Measurements from ENCODE around the gene DDAH1. TPM values are rescaled to one million over a fixed set of nuclear protein-coding genes. Genes with fewer than 3 reads are reported as not detected.
A peak's percentile ranks its signal among the peaks of the same experiment; 100 is the strongest.

Gene DDAH1
- total and polyA plus RNA-seq, 4 donors, result 25.8 to 42.7 (median 31.7) TPM

DNA sequence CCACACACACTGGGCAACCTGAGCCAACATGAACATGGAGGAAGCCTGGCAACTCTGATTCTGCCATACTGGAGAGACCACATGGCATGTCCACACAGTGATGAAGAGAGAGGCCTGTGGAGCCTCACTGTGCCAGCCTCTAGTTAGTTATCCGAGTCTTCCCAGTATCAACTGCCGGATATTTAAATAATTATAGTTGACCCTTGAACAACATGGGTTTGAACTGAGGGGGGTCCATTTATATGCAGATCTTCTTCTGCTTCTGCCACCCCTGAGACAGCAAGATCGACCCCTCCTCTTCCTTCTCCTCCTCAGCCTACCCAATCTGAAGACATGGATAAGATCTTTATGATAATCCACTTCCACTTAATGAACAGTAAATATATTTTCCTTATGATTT lies 27.8 kb downstream of the DDAH1 start:
- H3K9ac ChIP-seq (ENCODE audit: low read depth in 1 of 2, low read length in 2 of 2), result no peak overlapping the region
- no peaks in the 10 kb centered on the region for H3K9me3 ChIP-seq (ENCODE audit: control insufficient read depth in 4 of 4, low read length in 3 of 4)
- DNase-seq (ENCODE audit: low spot score), result no peak
- H3K27ac ChIP-seq (ENCODE audit: low read depth in 1 of 2, low read length in 2 of 2), result peak overlapping the region in 1 of 2 donors; percentile 45
- H3K36me3 ChIP-seq (ENCODE audit: control insufficient read depth in 4 of 4, insufficient read depth in 3 of 4, low read depth in 1 of 4, low read length in 3 of 4), result no peaks in the 10 kb centered on the region
- no peak for TF ChIP-seq EGR1 (IDR thresholded peaks at IDR 0.05; ENCODE audit: low read depth in 2 of 2)
- TF ChIP-seq SP1 (IDR thresholded peaks at IDR 0.05), result no peak
- TF ChIP-seq FOXA2 (IDR thresholded peaks at IDR 0.05), result no peak
- TF ChIP-seq RXRA (IDR thresholded peaks at IDR 0.05), result no peak
- TF ChIP-seq NR2F2 (IDR thresholded peaks at IDR 0.05), result no peak
- TF ChIP-seq, protein P1, sequence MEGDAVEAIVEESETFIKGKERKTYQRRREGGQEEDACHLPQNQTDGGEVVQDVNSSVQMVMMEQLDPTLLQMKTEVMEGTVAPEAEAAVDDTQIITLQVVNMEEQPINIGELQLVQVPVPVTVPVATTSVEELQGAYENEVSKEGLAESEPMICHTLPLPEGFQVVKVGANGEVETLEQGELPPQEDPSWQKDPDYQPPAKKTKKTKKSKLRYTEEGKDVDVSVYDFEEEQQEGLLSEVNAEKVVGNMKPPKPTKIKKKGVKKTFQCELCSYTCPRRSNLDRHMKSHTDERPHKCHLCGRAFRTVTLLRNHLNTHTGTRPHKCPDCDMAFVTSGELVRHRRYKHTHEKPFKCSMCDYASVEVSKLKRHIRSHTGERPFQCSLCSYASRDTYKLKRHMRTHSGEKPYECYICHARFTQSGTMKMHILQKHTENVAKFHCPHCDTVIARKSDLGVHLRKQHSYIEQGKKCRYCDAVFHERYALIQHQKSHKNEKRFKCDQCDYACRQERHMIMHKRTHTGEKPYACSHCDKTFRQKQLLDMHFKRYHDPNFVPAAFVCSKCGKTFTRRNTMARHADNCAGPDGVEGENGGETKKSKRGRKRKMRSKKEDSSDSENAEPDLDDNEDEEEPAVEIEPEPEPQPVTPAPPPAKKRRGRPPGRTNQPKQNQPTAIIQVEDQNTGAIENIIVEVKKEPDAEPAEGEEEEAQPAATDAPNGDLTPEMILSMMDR (IDR thresholded peaks at IDR 0.05; ENCODE audit: low read depth, low read length, missing input control), result no peak
- TF ChIP-seq, protein P2, sequence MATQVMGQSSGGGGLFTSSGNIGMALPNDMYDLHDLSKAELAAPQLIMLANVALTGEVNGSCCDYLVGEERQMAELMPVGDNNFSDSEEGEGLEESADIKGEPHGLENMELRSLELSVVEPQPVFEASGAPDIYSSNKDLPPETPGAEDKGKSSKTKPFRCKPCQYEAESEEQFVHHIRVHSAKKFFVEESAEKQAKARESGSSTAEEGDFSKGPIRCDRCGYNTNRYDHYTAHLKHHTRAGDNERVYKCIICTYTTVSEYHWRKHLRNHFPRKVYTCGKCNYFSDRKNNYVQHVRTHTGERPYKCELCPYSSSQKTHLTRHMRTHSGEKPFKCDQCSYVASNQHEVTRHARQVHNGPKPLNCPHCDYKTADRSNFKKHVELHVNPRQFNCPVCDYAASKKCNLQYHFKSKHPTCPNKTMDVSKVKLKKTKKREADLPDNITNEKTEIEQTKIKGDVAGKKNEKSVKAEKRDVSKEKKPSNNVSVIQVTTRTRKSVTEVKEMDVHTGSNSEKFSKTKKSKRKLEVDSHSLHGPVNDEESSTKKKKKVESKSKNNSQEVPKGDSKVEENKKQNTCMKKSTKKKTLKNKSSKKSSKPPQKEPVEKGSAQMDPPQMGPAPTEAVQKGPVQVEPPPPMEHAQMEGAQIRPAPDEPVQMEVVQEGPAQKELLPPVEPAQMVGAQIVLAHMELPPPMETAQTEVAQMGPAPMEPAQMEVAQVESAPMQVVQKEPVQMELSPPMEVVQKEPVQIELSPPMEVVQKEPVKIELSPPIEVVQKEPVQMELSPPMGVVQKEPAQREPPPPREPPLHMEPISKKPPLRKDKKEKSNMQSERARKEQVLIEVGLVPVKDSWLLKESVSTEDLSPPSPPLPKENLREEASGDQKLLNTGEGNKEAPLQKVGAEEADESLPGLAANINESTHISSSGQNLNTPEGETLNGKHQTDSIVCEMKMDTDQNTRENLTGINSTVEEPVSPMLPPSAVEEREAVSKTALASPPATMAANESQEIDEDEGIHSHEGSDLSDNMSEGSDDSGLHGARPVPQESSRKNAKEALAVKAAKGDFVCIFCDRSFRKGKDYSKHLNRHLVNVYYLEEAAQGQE (IDR thresholded peaks at IDR 0.05), result no peak
- no peak for TF ChIP-seq RAD21 (IDR thresholded peaks at IDR 0.05)
- TF ChIP-seq JUND (IDR thresholded peaks at IDR 0.05), result no peak
- no peak for TF ChIP-seq GABPA (IDR thresholded peaks at IDR 0.05 in 1 of 2, conservative IDR thresholded peaks at IDR 0.05 in 1 of 2)
- 95% methylated on average over 3 of the region's 3 CpGs for WGBS
- no peaks in the 10 kb centered on the region for H3K27me3 ChIP-seq (ENCODE audit: control insufficient read depth in 4 of 4, insufficient read depth in 4 of 4, low read length in 3 of 4)
- H3K4me1 ChIP-seq (ENCODE audit: control insufficient read depth in 4 of 4, insufficient read depth in 4 of 4, low read length in 3 of 4), result peaks cover 4 to 13% (median 12%) of the 10 kb centered on the region in 4 donors
- H3K4me3 ChIP-seq (ENCODE audit: low read depth in 1 of 3, low read length in 3 of 3), result no peak overlapping the region

DNA sequence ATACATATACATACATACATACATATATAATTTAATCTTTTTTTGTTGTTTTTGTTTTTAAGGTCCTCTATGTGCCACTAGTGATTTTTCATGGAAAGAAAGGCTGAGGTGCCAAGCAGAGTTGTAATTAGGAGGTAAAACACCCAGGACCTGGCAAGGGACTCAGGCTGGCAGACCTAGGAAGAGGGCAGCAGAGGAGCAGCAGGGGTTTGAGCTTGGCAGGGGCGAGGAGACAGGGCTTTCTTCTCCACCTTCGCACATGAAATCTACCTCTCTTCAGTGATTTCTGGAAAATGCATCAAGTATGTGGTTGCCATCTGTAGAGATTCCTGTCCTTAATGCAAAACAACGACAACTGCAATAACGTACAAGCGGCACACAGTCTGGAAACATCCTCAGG lies 31.9 kb downstream of the DDAH1 start:
- DNase-seq (ENCODE audit: low spot score), result no peak
- H3K4me3 ChIP-seq (ENCODE audit: low read depth in 1 of 3, low read length in 3 of 3), result no peak overlapping the region
- H3K4me1 ChIP-seq (ENCODE audit: control insufficient read depth in 4 of 4, insufficient read depth in 4 of 4, low read length in 3 of 4), result peaks cover 3 to 7% (median 3%) of the 10 kb centered on the region in 4 donors
- H3K27ac ChIP-seq (ENCODE audit: low read depth in 1 of 2, low read length in 2 of 2), result no peak overlapping the region
- no peaks in the 10 kb centered on the region for H3K9me3 ChIP-seq (ENCODE audit: control insufficient read depth in 4 of 4, low read length in 3 of 4)
- WGBS, result 97% methylated on average over 5 of the region's 5 CpGs
- H3K9ac ChIP-seq (ENCODE audit: low read depth in 1 of 2, low read length in 2 of 2), result no peak overlapping the region
- no peaks in the 10 kb centered on the region for H3K27me3 ChIP-seq (ENCODE audit: control insufficient read depth in 4 of 4, insufficient read depth in 4 of 4, low read length in 3 of 4)
- no peak for TF ChIP-seq FOXA2 (IDR thresholded peaks at IDR 0.05)
- no peak for TF ChIP-seq YY1 (IDR thresholded peaks at IDR 0.05)
- H3K36me3 ChIP-seq (ENCODE audit: control insufficient read depth in 4 of 4, insufficient read depth in 3 of 4, low read depth in 1 of 4, low read length in 3 of 4), result no peaks in the 10 kb centered on the region

DNA sequence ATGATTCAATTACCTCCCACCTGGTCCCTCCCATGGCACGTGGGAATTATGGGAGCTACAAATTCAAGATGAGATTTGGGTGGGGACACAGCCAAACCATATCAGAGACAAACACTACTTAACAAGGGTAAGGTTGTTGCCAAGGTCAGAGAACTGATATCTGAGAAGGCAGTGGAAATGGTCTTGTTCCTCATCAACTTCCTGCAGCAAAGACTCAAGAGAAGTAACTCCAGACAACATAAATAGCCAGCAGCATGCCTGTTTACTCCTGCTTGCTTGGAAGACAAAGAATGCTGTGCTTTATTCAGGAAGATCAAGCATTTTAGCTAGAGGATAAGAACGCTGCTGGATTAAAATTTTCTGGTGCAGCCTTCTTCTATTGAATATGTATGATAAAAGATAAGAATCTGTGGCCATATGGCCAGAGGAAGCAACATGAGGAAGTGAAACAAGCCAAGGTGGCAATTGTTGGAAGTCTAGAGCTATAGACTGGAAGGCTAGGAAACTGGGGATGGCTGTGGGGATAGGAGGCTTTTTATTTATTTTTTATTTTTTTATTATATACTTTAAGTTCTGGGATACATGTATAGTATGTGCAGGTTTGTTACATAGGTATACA lies 36.4 kb downstream of the DDAH1 start:
- H3K27me3 ChIP-seq (ENCODE audit: control insufficient read depth in 4 of 4, insufficient read depth in 4 of 4, low read length in 3 of 4), result no peaks in the 10 kb centered on the region
- H3K9me3 ChIP-seq (ENCODE audit: control insufficient read depth in 4 of 4, low read length in 3 of 4), result no peaks in the 10 kb centered on the region
- DNase-seq (ENCODE audit: low spot score), result no peak
- no peaks in the 10 kb centered on the region for H3K36me3 ChIP-seq (ENCODE audit: control insufficient read depth in 4 of 4, insufficient read depth in 3 of 4, low read depth in 1 of 4, low read length in 3 of 4)
- WGBS, result 79% methylated on average over 2 of the region's 2 CpGs
- no peak overlapping the region for H3K9ac ChIP-seq (ENCODE audit: low read depth in 1 of 2, low read length in 2 of 2)
- H3K4me3 ChIP-seq (ENCODE audit: low read depth in 1 of 3, low read length in 3 of 3), result no peak overlapping the region
- H3K27ac ChIP-seq (ENCODE audit: low read depth in 1 of 2, low read length in 2 of 2), result no peak overlapping the region
- H3K4me1 ChIP-seq (ENCODE audit: control insufficient read depth in 4 of 4, insufficient read depth in 4 of 4, low read length in 3 of 4), result peaks cover 2 to 11% (median 2%) of the 10 kb centered on the region in 4 donors
- TF ChIP-seq SP1 (IDR thresholded peaks at IDR 0.05) (no peak), EGR1 (IDR thresholded peaks at IDR 0.05; ENCODE audit: low read depth in 2 of 2) (no peak), NR2F2 (IDR thresholded peaks at IDR 0.05) (no peak), TAF1 (conservative IDR thresholded peaks at IDR 0.05) (no peak), FOXA1 (IDR thresholded peaks at IDR 0.05) (no peak), GABPA (IDR thresholded peaks at IDR 0.05 in 1 of 2, conservative IDR thresholded peaks at IDR 0.05 in 1 of 2) (no peak), FOXA2 (IDR thresholded peaks at IDR 0.05) (no peak)
- TF ChIP-seq, protein P1 (IDR thresholded peaks at IDR 0.05; ENCODE audit: low read depth, low read length, missing input control), result no peak
- TF ChIP-seq, protein P3, sequence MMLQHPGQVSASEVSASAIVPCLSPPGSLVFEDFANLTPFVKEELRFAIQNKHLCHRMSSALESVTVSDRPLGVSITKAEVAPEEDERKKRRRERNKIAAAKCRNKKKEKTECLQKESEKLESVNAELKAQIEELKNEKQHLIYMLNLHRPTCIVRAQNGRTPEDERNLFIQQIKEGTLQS (IDR thresholded peaks at IDR 0.05), result no peak
- TF ChIP-seq, protein P4, sequence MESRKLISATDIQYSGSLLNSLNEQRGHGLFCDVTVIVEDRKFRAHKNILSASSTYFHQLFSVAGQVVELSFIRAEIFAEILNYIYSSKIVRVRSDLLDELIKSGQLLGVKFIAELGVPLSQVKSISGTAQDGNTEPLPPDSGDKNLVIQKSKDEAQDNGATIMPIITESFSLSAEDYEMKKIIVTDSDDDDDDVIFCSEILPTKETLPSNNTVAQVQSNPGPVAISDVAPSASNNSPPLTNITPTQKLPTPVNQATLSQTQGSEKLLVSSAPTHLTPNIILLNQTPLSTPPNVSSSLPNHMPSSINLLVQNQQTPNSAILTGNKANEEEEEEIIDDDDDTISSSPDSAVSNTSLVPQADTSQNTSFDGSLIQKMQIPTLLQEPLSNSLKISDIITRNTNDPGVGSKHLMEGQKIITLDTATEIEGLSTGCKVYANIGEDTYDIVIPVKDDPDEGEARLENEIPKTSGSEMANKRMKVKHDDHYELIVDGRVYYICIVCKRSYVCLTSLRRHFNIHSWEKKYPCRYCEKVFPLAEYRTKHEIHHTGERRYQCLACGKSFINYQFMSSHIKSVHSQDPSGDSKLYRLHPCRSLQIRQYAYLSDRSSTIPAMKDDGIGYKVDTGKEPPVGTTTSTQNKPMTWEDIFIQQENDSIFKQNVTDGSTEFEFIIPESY (IDR thresholded peaks at IDR 0.05), result no peak
